NCI-H1694 (cell line): ENCODE results near the gene FARS2.

Experiments used
- DNase-seq: peaks from one replicate; lab custom pipeline; 2025; lab: John Stamatoyannopoulos, UW

Gene FARS2

GRCh38 chr6:5469101-5469846, 208.0 kb downstream of the FARS2 start:
- DNase-seq: no peak

GRCh38 chr6:5471044-5471443, 209.7 kb downstream of the FARS2 start:
- peak; percentile 64 for DNase-seq

GRCh38 chr6:5471637-5472398, 210.5 kb downstream of the FARS2 start:
- peak; percentile 93 for DNase-seq

GRCh38 chr6:5472571-5472970, 211.3 kb downstream of the FARS2 start:
- DNase-seq: peak; percentile 54

GRCh38 chr6:5475779-5476178, 214.5 kb downstream of the FARS2 start:
- no peak for DNase-seq

- peak; percentile 24 for DNase-seq
Observed at GRCh38 chr6:5478380-5478779, 217.1 kb downstream of the FARS2 start.

- peak; percentile 78 for DNase-seq
Observed at GRCh38 chr6:5481033-5481432, 219.7 kb downstream of the FARS2 start.

GRCh38 chr6:5481750-5482149, 220.4 kb downstream of the FARS2 start:
- no peak for DNase-seq

- no peak for DNase-seq
Observed at GRCh38 chr6:5482619-5483018, 221.3 kb downstream of the FARS2 start.

GRCh38 chr6:5484692-5485091, 223.4 kb downstream of the FARS2 start:
- no peak for DNase-seq

- DNase-seq: no peak
Observed at GRCh38 chr6:5486214-5486613, 224.9 kb downstream of the FARS2 start.

GRCh38 chr6:5490501-5491069, 229.3 kb downstream of the FARS2 start:
- DNase-seq: no peak

GRCh38 chr6:5492356-5492755, 231.0 kb downstream of the FARS2 start:
- DNase-seq: no peak

GRCh38 chr6:5493806-5494205, 232.5 kb downstream of the FARS2 start:
- no peak for DNase-seq

GRCh38 chr6:5497896-5498578, 236.7 kb downstream of the FARS2 start:
- DNase-seq: peak; percentile 13

- no peak for DNase-seq
Observed at GRCh38 chr6:5498579-5498899, 237.2 kb downstream of the FARS2 start.

GRCh38 chr6:5499644-5500306, 238.5 kb downstream of the FARS2 start:
- no peak for DNase-seq

- no peak for DNase-seq
Observed at GRCh38 chr6:5501837-5502236, 240.5 kb downstream of the FARS2 start.

- no peak for DNase-seq
Observed at GRCh38 chr6:5504078-5504477, 242.8 kb downstream of the FARS2 start.

GRCh38 chr6:5506149-5506548, 244.8 kb downstream of the FARS2 start:
- no peak for DNase-seq

GRCh38 chr6:5506597-5506996, 245.3 kb downstream of the FARS2 start:
- no peak for DNase-seq

GRCh38 chr6:5507131-5507681, 245.9 kb downstream of the FARS2 start:
- DNase-seq: no peak
